OCI-LY3 (cell line): Measurements from ENCODE around the gene MYADM.

Source experiments
- EZH2phosphoT487 ChIP-seq: fragments of 200-600 bp; shearing (Covaris generic); IDR thresholded peaks from 2 replicates; pipeline ENCODE4 v1.6.1; 2018; ENCODE audit warnings: antibody characterized with exemption, mixed run types, low read depth
- TF ChIP-seq, protein P1 (sequence below): fragments of 200-600, 300-600 bp; sonication (generic); IDR thresholded peaks from 2 replicates; pipeline ENCODE4 v1.5.1; 2014; ENCODE audit warnings: antibody characterized with exemption, low read length, low read depth

GRCh38 chr19:53866865-53867224 lies 838 bp upstream of the MYADM start:
- TF ChIP-seq, protein P1, sequence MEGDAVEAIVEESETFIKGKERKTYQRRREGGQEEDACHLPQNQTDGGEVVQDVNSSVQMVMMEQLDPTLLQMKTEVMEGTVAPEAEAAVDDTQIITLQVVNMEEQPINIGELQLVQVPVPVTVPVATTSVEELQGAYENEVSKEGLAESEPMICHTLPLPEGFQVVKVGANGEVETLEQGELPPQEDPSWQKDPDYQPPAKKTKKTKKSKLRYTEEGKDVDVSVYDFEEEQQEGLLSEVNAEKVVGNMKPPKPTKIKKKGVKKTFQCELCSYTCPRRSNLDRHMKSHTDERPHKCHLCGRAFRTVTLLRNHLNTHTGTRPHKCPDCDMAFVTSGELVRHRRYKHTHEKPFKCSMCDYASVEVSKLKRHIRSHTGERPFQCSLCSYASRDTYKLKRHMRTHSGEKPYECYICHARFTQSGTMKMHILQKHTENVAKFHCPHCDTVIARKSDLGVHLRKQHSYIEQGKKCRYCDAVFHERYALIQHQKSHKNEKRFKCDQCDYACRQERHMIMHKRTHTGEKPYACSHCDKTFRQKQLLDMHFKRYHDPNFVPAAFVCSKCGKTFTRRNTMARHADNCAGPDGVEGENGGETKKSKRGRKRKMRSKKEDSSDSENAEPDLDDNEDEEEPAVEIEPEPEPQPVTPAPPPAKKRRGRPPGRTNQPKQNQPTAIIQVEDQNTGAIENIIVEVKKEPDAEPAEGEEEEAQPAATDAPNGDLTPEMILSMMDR = no peak
- TF ChIP-seq EZH2phosphoT487 = no peak
